ENCODE results near the gene RAET1E.
"Not testable (repeated sequence)": the region's sequence is repeated elsewhere in the genome, so short reads cannot be mapped to it uniquely, and the experiment has no call there.

RAET1E gene

GRCh38 chr6:149854017-149854416 lies 43.9 kb downstream of the RAET1E start:
- not testable (repeated sequence) for H4K8ac ChIP-seq (ENCODE audit: low read depth, low read length); H2BK120ac ChIP-seq (ENCODE audit: insufficient read depth, low read length, poor library complexity); H3K9me3 ChIP-seq (ENCODE audit: insufficient read depth, low read depth, low read length); H3K79me2 ChIP-seq (ENCODE audit: control insufficient read depth, insufficient read depth, low read length, poor library complexity); H3K4me3 ChIP-seq (ENCODE audit: low read depth, low read length); DNase-seq; H3K27me3 ChIP-seq (ENCODE audit: insufficient read depth, low read length); H4K12ac ChIP-seq (ENCODE audit: low read depth, low read length); H3K4ac ChIP-seq (ENCODE audit: low read depth, low read length); H3K79me1 ChIP-seq (ENCODE audit: low read length); H3K36me3 ChIP-seq (ENCODE audit: control insufficient read depth in 1 of 2, insufficient read depth in 2 of 2, low read length in 2 of 2); H2BK5ac ChIP-seq (ENCODE audit: low read depth, low read length, poor library complexity); H3K9ac ChIP-seq (ENCODE audit: low read length); H3K23ac ChIP-seq (ENCODE audit: low read length); H2AK5ac ChIP-seq (ENCODE audit: low read length); H3K4me2 ChIP-seq (ENCODE audit: low read length); H3K27ac ChIP-seq (ENCODE audit: low read depth, low read length); H3K14ac ChIP-seq (ENCODE audit: low read length); H3K18ac ChIP-seq (ENCODE audit: low read length); H2AFZ ChIP-seq (ENCODE audit: insufficient read depth, low read length, poor library complexity)
- peaks cover 11 to 12% of the 10 kb centered on the region in 2 experiments for H3K4me1 ChIP-seq (ENCODE audit: control insufficient read depth in 1 of 2, insufficient read depth in 2 of 2, low read length in 2 of 2)
- peak overlapping the region; percentile 41 for H4K91ac ChIP-seq (ENCODE audit: low read depth, low read length)
- peak overlapping the region; percentile 16 for H2BK12ac ChIP-seq (ENCODE audit: low read length)
- no CpG with 5 or more reads among the region's 4 CpGs for WGBS (ENCODE audit: extremely low coverage, insufficient coverage, insufficient read length)

GRCh38 chr6:149852881-149853280 lies 45.0 kb downstream of the RAET1E start:
- H3K23ac ChIP-seq (ENCODE audit: low read length): no peak overlapping the region
- H3K36me3 ChIP-seq (ENCODE audit: control insufficient read depth in 1 of 2, insufficient read depth in 2 of 2, low read length in 2 of 2): no peaks in the 10 kb centered on the region
- no CpG with 5 or more reads among the region's 12 CpGs for WGBS (ENCODE audit: extremely low coverage, insufficient coverage, insufficient read length)
- H3K4me1 ChIP-seq (ENCODE audit: control insufficient read depth in 1 of 2, insufficient read depth in 2 of 2, low read length in 2 of 2): peaks cover 11 to 12% of the 10 kb centered on the region in 2 experiments
- peak overlapping the region; percentile 53 for H3K14ac ChIP-seq (ENCODE audit: low read length)
- H4K8ac ChIP-seq (ENCODE audit: low read depth, low read length): no peak overlapping the region
- H3K27me3 ChIP-seq (ENCODE audit: insufficient read depth, low read length): no peaks in the 10 kb centered on the region
- no peak overlapping the region for H4K91ac ChIP-seq (ENCODE audit: low read depth, low read length)
- H3K4ac ChIP-seq (ENCODE audit: low read depth, low read length): no peak overlapping the region
- no peak overlapping the region for H2BK5ac ChIP-seq (ENCODE audit: low read depth, low read length, poor library complexity)
- peak overlapping the region; percentile 61 for H2BK12ac ChIP-seq (ENCODE audit: low read length)
- no peaks in the 10 kb centered on the region for H3K79me2 ChIP-seq (ENCODE audit: control insufficient read depth, insufficient read depth, low read length, poor library complexity)
- no peak overlapping the region for H3K4me3 ChIP-seq (ENCODE audit: low read depth, low read length)
- H3K79me1 ChIP-seq (ENCODE audit: low read length): peaks cover 4% of the 10 kb centered on the region
- H2AFZ ChIP-seq (ENCODE audit: insufficient read depth, low read length, poor library complexity): no peak overlapping the region
- no peak overlapping the region for H4K12ac ChIP-seq (ENCODE audit: low read depth, low read length)
- H3K9me3 ChIP-seq (ENCODE audit: insufficient read depth, low read depth, low read length): no peaks in the 10 kb centered on the region
- H2BK120ac ChIP-seq (ENCODE audit: insufficient read depth, low read length, poor library complexity): peak overlapping the region; percentile 63
- no peak overlapping the region for H3K4me2 ChIP-seq (ENCODE audit: low read length)
- H3K18ac ChIP-seq (ENCODE audit: low read length): no peak overlapping the region
- no peak overlapping the region for H3K27ac ChIP-seq (ENCODE audit: low read depth, low read length)
- no peak overlapping the region for H2AK5ac ChIP-seq (ENCODE audit: low read length)
- no peak for DNase-seq
- H3K9ac ChIP-seq (ENCODE audit: low read length): no peak overlapping the region

DNA sequence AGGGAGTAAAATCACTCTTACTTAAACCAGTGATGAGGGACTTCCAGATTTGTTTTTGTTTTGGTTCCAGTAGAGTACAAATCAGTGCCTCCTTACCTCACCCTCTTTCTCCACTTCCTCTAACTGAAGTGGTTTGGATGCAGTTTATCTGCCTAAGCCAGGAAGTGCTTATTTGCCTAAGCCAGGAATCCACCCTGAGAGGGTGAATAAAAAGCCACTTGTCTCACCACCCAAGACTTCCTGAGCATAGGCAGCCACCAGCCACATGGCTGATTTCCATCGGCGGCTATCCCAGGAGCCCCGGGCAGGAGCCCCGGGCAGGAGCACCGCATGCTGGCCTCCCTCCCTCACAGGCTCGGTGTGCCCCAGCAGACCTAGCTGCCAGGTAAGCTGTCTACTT lies 45.7 kb downstream of the RAET1E start:
- no peak overlapping the region for H2BK12ac ChIP-seq (ENCODE audit: low read length)
- H2AK5ac ChIP-seq (ENCODE audit: low read length): no peak overlapping the region
- no peak overlapping the region for H2BK5ac ChIP-seq (ENCODE audit: low read depth, low read length, poor library complexity)
- no peak overlapping the region for H4K12ac ChIP-seq (ENCODE audit: low read depth, low read length)
- no peak overlapping the region for H3K4ac ChIP-seq (ENCODE audit: low read depth, low read length)
- peaks cover 4% of the 10 kb centered on the region for H3K79me1 ChIP-seq (ENCODE audit: low read length)
- H3K9ac ChIP-seq (ENCODE audit: low read length): no peak overlapping the region
- H2AFZ ChIP-seq (ENCODE audit: insufficient read depth, low read length, poor library complexity): no peak overlapping the region
- H4K91ac ChIP-seq (ENCODE audit: low read depth, low read length): no peak overlapping the region
- H4K8ac ChIP-seq (ENCODE audit: low read depth, low read length): no peak overlapping the region
- H3K4me3 ChIP-seq (ENCODE audit: low read depth, low read length): no peak overlapping the region
- no peaks in the 10 kb centered on the region for H3K27me3 ChIP-seq (ENCODE audit: insufficient read depth, low read length)
- H3K18ac ChIP-seq (ENCODE audit: low read length): no peak overlapping the region
- H3K27ac ChIP-seq (ENCODE audit: low read depth, low read length): no peak overlapping the region
- no peak overlapping the region for H3K14ac ChIP-seq (ENCODE audit: low read length)
- H3K4me2 ChIP-seq (ENCODE audit: low read length): no peak overlapping the region
- no peaks in the 10 kb centered on the region for H3K36me3 ChIP-seq (ENCODE audit: control insufficient read depth in 1 of 2, insufficient read depth in 2 of 2, low read length in 2 of 2)
- H3K23ac ChIP-seq (ENCODE audit: low read length): no peak overlapping the region
- no peaks in the 10 kb centered on the region for H3K9me3 ChIP-seq (ENCODE audit: insufficient read depth, low read depth, low read length)
- peaks cover 11 to 13% of the 10 kb centered on the region in 2 experiments for H3K4me1 ChIP-seq (ENCODE audit: control insufficient read depth in 1 of 2, insufficient read depth in 2 of 2, low read length in 2 of 2)
- H3K79me2 ChIP-seq (ENCODE audit: control insufficient read depth, insufficient read depth, low read length, poor library complexity): no peaks in the 10 kb centered on the region
- peak; percentile 86 to 92 for DNase-seq
- WGBS (ENCODE audit: extremely low coverage, insufficient coverage, insufficient read length): no CpG with 5 or more reads among the region's 6 CpGs
- no peak overlapping the region for H2BK120ac ChIP-seq (ENCODE audit: insufficient read depth, low read length, poor library complexity)

DNA sequence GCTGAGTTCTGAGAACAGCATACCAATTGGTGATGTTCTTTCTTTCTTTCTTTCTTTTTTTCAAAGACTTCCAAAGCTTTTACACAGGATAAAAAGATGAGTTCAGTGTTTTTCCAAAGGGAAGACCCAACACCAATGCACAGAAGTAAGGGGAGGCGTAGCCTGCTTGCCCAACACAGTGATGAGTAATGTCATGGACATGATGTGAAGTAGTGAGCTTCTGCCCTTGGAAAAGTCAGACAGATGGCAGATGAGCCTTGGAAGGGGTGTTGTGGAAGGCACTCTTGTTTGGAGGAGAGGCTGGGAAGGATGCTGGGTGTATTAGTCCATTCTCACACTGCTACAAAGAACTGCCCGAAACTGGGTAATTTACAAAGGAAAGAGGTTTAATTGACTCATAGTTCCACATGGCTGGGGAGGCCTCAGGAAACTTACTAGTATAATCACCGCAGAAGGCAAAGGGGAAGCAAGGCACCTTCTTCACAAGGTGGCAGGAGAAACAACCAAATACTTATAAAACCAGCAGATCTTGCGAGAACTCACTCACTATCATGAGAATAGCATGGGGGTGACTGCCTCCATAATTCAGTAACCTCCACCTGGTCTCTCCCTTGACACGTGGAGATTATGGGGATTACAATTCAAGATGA lies 46.3 kb downstream of the RAET1E start:
- Histone ChIP-seq H3K9me3 (ENCODE audit: insufficient read depth, low read depth, low read length) (no peaks in the 10 kb centered on the region), H4K91ac (ENCODE audit: low read depth, low read length) (no peak overlapping the region), H3K79me1 (ENCODE audit: low read length) (peaks cover 4% of the 10 kb centered on the region), H3K27me3 (ENCODE audit: insufficient read depth, low read length) (no peaks in the 10 kb centered on the region), H2BK120ac (ENCODE audit: insufficient read depth, low read length, poor library complexity) (no peak overlapping the region), H3K4me1 (ENCODE audit: control insufficient read depth in 1 of 2, insufficient read depth in 2 of 2, low read length in 2 of 2) (peaks cover 9 to 14% of the 10 kb centered on the region in 2 experiments), H2AK5ac (ENCODE audit: low read length) (no peak overlapping the region), H3K36me3 (ENCODE audit: control insufficient read depth in 1 of 2, insufficient read depth in 2 of 2, low read length in 2 of 2) (no peaks in the 10 kb centered on the region), H3K18ac (ENCODE audit: low read length) (no peak overlapping the region), H3K27ac (ENCODE audit: low read depth, low read length) (no peak overlapping the region), H4K12ac (ENCODE audit: low read depth, low read length) (no peak overlapping the region), H2BK12ac (ENCODE audit: low read length) (peak overlapping the region; percentile 11), H3K9ac (ENCODE audit: low read length) (no peak overlapping the region), H3K4ac (ENCODE audit: low read depth, low read length) (no peak overlapping the region), H2AFZ (ENCODE audit: insufficient read depth, low read length, poor library complexity) (no peak overlapping the region), H3K4me3 (ENCODE audit: low read depth, low read length) (no peak overlapping the region), H3K4me2 (ENCODE audit: low read length) (no peak overlapping the region), H4K8ac (ENCODE audit: low read depth, low read length) (no peak overlapping the region), H3K23ac (ENCODE audit: low read length) (no peak overlapping the region), H3K79me2 (ENCODE audit: control insufficient read depth, insufficient read depth, low read length, poor library complexity) (no peaks in the 10 kb centered on the region), H3K14ac (ENCODE audit: low read length) (no peak overlapping the region), H2BK5ac (ENCODE audit: low read depth, low read length, poor library complexity) (no peak overlapping the region)
- WGBS (ENCODE audit: extremely low coverage, insufficient coverage, insufficient read length): no CpG with 5 or more reads among the region's 5 CpGs
- peak; percentile 67 to 72 for DNase-seq

Measured in trophoblast cell (in vitro differentiated cells and primary cell).